Activated CD8-positive, alpha-beta memory T cell treated with anti-CD3 and anti-CD28 coated beads, Interleukin-2, amount 50 U/mL, for 24 hours (primary cell): ENCODE measurements around the gene TEX29.

Source experiments
- DNase-seq: peaks from one replicate; pipeline ENCODE4 v3.0.0-alpha.2; 2020; ENCODE audit errors: extremely low read depth

The TEX29 gene

GRCh38 chr13:111392486-111392885 lies 72.0 kb downstream of the TEX29 start:
- DNase-seq = no peak

- no peak for DNase-seq
Measured at GRCh38 chr13:111393221-111393790, 72.9 kb downstream of the TEX29 start.
